ENCODE data around the gene EME2.

GRCh38 chr16:1779741-1780676 is 7.4 kb downstream of the EME2 start:
- TF ChIP-seq MAZ (IDR thresholded peaks at IDR 0.05; ENCODE audit: borderline replicate concordance, low read depth, low read length), result no peak
- no peak for TF ChIP-seq MAZ (CRISPR knock-in tag; IDR thresholded peaks at IDR 0.05; ENCODE audit: low read depth)
- TF ChIP-seq ELF1 (CRISPR knock-in tag; IDR thresholded peaks at IDR 0.05), result no peak
- TF ChIP-seq SYNCRIP (IDR thresholded peaks at IDR 0.05; ENCODE audit: insufficient read depth, low read depth, low read length), result no peak
- TF ChIP-seq HDAC6 (IDR thresholded peaks at IDR 0.05; ENCODE audit: low read depth, low read length), result no peak
- TF ChIP-seq, protein P1, sequence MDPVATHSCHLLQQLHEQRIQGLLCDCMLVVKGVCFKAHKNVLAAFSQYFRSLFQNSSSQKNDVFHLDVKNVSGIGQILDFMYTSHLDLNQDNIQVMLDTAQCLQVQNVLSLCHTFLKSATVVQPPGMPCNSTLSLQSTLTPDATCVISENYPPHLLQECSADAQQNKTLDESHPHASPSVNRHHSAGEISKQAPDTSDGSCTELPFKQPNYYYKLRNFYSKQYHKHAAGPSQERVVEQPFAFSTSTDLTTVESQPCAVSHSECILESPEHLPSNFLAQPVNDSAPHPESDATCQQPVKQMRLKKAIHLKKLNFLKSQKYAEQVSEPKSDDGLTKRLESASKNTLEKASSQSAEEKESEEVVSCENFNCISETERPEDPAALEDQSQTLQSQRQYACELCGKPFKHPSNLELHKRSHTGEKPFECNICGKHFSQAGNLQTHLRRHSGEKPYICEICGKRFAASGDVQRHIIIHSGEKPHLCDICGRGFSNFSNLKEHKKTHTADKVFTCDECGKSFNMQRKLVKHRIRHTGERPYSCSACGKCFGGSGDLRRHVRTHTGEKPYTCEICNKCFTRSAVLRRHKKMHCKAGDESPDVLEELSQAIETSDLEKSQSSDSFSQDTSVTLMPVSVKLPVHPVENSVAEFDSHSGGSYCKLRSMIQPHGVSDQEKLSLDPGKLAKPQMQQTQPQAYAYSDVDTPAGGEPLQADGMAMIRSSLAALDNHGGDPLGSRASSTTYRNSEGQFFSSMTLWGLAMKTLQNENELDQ (CRISPR knock-in tag; IDR thresholded peaks at IDR 0.05; ENCODE audit: borderline replicate concordance), result no peak
- TF ChIP-seq, protein P2, sequence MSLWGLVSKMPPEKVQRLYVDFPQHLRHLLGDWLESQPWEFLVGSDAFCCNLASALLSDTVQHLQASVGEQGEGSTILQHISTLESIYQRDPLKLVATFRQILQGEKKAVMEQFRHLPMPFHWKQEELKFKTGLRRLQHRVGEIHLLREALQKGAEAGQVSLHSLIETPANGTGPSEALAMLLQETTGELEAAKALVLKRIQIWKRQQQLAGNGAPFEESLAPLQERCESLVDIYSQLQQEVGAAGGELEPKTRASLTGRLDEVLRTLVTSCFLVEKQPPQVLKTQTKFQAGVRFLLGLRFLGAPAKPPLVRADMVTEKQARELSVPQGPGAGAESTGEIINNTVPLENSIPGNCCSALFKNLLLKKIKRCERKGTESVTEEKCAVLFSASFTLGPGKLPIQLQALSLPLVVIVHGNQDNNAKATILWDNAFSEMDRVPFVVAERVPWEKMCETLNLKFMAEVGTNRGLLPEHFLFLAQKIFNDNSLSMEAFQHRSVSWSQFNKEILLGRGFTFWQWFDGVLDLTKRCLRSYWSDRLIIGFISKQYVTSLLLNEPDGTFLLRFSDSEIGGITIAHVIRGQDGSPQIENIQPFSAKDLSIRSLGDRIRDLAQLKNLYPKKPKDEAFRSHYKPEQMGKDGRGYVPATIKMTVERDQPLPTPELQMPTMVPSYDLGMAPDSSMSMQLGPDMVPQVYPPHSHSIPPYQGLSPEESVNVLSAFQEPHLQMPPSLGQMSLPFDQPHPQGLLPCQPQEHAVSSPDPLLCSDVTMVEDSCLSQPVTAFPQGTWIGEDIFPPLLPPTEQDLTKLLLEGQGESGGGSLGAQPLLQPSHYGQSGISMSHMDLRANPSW (CRISPR knock-in tag; IDR thresholded peaks at IDR 0.05; ENCODE audit: borderline replicate concordance), result no peak
- TF ChIP-seq, protein P3, sequence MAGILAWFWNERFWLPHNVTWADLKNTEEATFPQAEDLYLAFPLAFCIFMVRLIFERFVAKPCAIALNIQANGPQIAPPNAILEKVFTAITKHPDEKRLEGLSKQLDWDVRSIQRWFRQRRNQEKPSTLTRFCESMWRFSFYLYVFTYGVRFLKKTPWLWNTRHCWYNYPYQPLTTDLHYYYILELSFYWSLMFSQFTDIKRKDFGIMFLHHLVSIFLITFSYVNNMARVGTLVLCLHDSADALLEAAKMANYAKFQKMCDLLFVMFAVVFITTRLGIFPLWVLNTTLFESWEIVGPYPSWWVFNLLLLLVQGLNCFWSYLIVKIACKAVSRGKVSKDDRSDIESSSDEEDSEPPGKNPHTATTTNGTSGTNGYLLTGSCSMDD (CRISPR knock-in tag; IDR thresholded peaks at IDR 0.05), result no peak
- TF ChIP-seq, protein P4, sequence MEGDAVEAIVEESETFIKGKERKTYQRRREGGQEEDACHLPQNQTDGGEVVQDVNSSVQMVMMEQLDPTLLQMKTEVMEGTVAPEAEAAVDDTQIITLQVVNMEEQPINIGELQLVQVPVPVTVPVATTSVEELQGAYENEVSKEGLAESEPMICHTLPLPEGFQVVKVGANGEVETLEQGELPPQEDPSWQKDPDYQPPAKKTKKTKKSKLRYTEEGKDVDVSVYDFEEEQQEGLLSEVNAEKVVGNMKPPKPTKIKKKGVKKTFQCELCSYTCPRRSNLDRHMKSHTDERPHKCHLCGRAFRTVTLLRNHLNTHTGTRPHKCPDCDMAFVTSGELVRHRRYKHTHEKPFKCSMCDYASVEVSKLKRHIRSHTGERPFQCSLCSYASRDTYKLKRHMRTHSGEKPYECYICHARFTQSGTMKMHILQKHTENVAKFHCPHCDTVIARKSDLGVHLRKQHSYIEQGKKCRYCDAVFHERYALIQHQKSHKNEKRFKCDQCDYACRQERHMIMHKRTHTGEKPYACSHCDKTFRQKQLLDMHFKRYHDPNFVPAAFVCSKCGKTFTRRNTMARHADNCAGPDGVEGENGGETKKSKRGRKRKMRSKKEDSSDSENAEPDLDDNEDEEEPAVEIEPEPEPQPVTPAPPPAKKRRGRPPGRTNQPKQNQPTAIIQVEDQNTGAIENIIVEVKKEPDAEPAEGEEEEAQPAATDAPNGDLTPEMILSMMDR (CRISPR knock-in tag; IDR thresholded peaks at IDR 0.05), result no peak
- TF ChIP-seq MED1 (CRISPR knock-in tag; IDR thresholded peaks at IDR 0.05), result no peak

Measured in HepG2 (cell line).